ENCODE results near the gene IMPDH1.

DNA sequence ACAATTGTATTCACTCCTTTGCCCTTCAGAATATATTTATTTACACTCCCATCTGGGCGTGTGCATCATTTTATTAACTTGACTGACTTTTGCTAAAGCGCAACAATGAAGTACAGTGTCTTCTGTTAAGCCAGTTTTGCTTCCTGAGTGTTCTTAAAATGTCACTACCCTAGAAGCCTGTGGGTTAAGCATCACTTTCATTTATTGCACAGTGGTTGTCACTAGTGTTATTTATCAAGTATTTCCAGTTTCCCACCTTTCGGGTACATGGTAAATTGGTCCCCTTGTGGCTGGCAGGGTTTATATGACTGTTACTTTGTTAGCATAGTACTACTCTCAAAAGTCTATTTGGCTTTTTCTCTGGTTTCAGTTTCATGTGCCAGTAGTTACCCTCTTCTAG lies 49.2 kb upstream of the IMPDH1 start:
- TF ChIP-seq POLR2A (IDR thresholded peaks at IDR 0.05) (no peak), EP300 (IDR thresholded peaks at IDR 0.05) (no peak)

Measured in suprapubic skin (tissue), 2 donors.